Measurements from ENCODE around the gene CRISPLD2.

The CRISPLD2 gene

GRCh38 chr16:84941921-84942320 is 122.1 kb downstream of the CRISPLD2 start:
- H3K4me2 ChIP-seq (ENCODE audit: low read length): no peak overlapping the region
- no peaks in the 10 kb centered on the region for H4K20me1 ChIP-seq (ENCODE audit: insufficient read depth, low read length)
- TF ChIP-seq EZH2phosphoT487 (IDR thresholded peaks at IDR 0.05; ENCODE audit: low read depth) (no peak), CTCF (IDR thresholded peaks at IDR 0.05; ENCODE audit: low read depth, low read length) (no peak)
- no peaks in the 10 kb centered on the region for H3K9me3 ChIP-seq (ENCODE audit: insufficient read depth, low read length)
- no peak overlapping the region for H3K9ac ChIP-seq (ENCODE audit: low read length)
- no peak overlapping the region for H3K4me3 ChIP-seq (ENCODE audit: low read length)
- H3K27ac ChIP-seq (ENCODE audit: low read length): no peak overlapping the region
- H3K4me1 ChIP-seq (ENCODE audit: low read length): no peaks in the 10 kb centered on the region
- H3K27me3 ChIP-seq (ENCODE audit: low read depth, low read length): peaks cover 15% of the 10 kb centered on the region; the same call in 1 of the 2 replicates
- H3K79me2 ChIP-seq (ENCODE audit: low read length): no peaks in the 10 kb centered on the region
- no peak overlapping the region for H2AFZ ChIP-seq (ENCODE audit: low read depth, low read length)
- no peaks in the 10 kb centered on the region for H3K36me3 ChIP-seq (replicated peaks; ENCODE audit: low read depth, low read length)

- no peak overlapping the region for H3K9ac ChIP-seq (ENCODE audit: low read length)
- H3K27me3 ChIP-seq (ENCODE audit: low read depth, low read length): 0 out of 2 replicates have a peak, but pooled peaks cover 8% of the 10 kb centered on the region
- H2AFZ ChIP-seq (ENCODE audit: low read depth, low read length): no peak overlapping the region
- no peaks in the 10 kb centered on the region for H3K4me1 ChIP-seq (ENCODE audit: low read length)
- TF ChIP-seq EZH2phosphoT487 (IDR thresholded peaks at IDR 0.05; ENCODE audit: low read depth) (no peak), CTCF (IDR thresholded peaks at IDR 0.05; ENCODE audit: low read depth, low read length) (no peak)
- H4K20me1 ChIP-seq (ENCODE audit: insufficient read depth, low read length): no peaks in the 10 kb centered on the region
- no peaks in the 10 kb centered on the region for H3K36me3 ChIP-seq (replicated peaks; ENCODE audit: low read depth, low read length)
- H3K9me3 ChIP-seq (ENCODE audit: insufficient read depth, low read length): no peaks in the 10 kb centered on the region
- H3K27ac ChIP-seq (ENCODE audit: low read length): no peak overlapping the region
- H3K79me2 ChIP-seq (ENCODE audit: low read length): no peaks in the 10 kb centered on the region
- no peak overlapping the region for H3K4me3 ChIP-seq (ENCODE audit: low read length)
- H3K4me2 ChIP-seq (ENCODE audit: low read length): no peak overlapping the region
These were observed 123.0 kb downstream of the CRISPLD2 start for GRCh38 chr16:84942786-84943185.

- Histone ChIP-seq H3K9me3 (ENCODE audit: insufficient read depth, low read length) (no peaks in the 10 kb centered on the region), H4K20me1 (ENCODE audit: insufficient read depth, low read length) (no peaks in the 10 kb centered on the region)
- no peak for TF ChIP-seq CTCF (IDR thresholded peaks at IDR 0.05; ENCODE audit: low read depth, low read length)
- no peak for TF ChIP-seq EZH2phosphoT487 (IDR thresholded peaks at IDR 0.05; ENCODE audit: low read depth)
These were observed 123.8 kb downstream of the CRISPLD2 start for GRCh38 chr16:84943620-84944019.

GRCh38 chr16:84947022-84947421 is 127.2 kb downstream of the CRISPLD2 start:
- Histone ChIP-seq H3K9me3 (ENCODE audit: insufficient read depth, low read length) (no peaks in the 10 kb centered on the region), H3K27ac (ENCODE audit: low read length) (no peak overlapping the region), H2AFZ (ENCODE audit: low read depth, low read length) (no peak overlapping the region), H3K27me3 (ENCODE audit: low read depth, low read length) (peaks cover 10% of the 10 kb centered on the region; the same call in 1 of the 2 replicates), H4K20me1 (ENCODE audit: insufficient read depth, low read length) (no peaks in the 10 kb centered on the region), H3K4me2 (ENCODE audit: low read length) (no peak overlapping the region), H3K9ac (ENCODE audit: low read length) (no peak overlapping the region), H3K4me3 (ENCODE audit: low read length) (no peak overlapping the region), H3K36me3 (replicated peaks; ENCODE audit: low read depth, low read length) (no peaks in the 10 kb centered on the region), H3K4me1 (ENCODE audit: low read length) (no peaks in the 10 kb centered on the region), H3K79me2 (ENCODE audit: low read length) (no peaks in the 10 kb centered on the region)
- TF ChIP-seq EZH2phosphoT487 (IDR thresholded peaks at IDR 0.05; ENCODE audit: low read depth): no peak
- no peak for TF ChIP-seq CTCF (IDR thresholded peaks at IDR 0.05; ENCODE audit: low read depth, low read length)

More at GRCh38 chr16:84943620-84944019, 123.8 kb downstream of the CRISPLD2 start:
- H3K79me2 ChIP-seq (ENCODE audit: low read length): no peaks in the 10 kb centered on the region
- H3K9ac ChIP-seq (ENCODE audit: low read length): no peak overlapping the region
- 0 out of 2 replicates have a peak, but pooled peaks cover 7% of the 10 kb centered on the region for H3K27me3 ChIP-seq (ENCODE audit: low read depth, low read length)
- H3K27ac ChIP-seq (ENCODE audit: low read length): no peak overlapping the region
- no peaks in the 10 kb centered on the region for H3K4me1 ChIP-seq (ENCODE audit: low read length)
- H3K4me2 ChIP-seq (ENCODE audit: low read length): no peak overlapping the region
- H3K36me3 ChIP-seq (replicated peaks; ENCODE audit: low read depth, low read length): no peaks in the 10 kb centered on the region
- no peak overlapping the region for H2AFZ ChIP-seq (ENCODE audit: low read depth, low read length)
- H3K4me3 ChIP-seq (ENCODE audit: low read length): no peak overlapping the region

All from OCI-LY3 (cell line).